HG03135 (cell line): ENCODE measurements around the gene TRAF7.

Experiments used
- ATAC-seq: cut with Tn5 transposase; IDR thresholded peaks from one replicate; pipeline ENCODE4 v1.9.1; 2021; ENCODE audit warnings: mild to moderate bottlenecking, moderate library complexity; ENCODE audit not compliant: unreplicated experiment

Gene TRAF7

DNA sequence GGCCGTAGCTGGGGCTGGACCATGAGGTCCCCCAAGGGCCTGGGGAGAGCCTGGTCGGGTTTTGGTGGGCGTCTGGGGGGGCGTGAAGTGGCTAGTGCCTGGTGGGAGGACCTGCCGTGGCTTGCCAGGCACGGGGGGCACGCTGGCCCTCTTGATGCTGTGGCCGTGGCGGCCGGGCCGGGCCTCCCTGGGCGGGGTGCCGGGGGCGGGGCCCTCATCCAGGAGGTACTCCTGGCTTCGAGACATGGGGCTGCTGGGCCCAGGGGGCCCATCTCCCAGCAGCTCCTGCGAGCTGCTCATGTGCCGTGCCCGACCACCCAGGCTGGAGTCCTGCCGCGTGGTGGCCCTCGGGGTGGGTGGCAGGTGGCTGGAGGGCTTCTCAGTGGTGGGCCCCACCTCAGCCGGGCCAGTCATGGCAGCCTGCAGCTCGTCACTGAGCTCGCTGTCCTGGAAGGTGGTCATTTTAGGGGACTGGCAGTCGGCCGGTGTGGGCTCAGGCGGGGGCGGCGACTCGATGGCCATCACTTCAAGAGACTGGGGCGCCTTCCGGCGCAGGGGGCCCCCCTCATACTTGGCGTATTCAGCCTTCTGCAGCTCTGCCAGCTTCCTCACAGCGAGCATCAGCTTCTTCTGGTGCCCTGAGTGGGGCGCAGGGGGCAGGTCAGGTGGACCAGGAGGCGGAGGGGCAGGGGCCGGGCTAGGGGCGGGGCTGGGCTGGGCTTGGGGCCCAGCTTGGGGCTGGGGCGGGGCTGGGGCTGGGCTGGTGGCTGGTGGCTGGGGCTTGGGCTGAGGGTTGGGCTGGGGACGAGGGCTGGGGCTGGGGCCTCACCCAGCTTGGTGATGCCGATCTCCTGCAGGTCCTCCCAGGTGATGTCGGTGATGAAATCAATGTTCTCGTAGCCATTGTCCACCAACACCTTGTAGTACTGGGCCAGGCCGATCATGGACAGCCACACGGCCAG, 25.7 kb downstream of the TRAF7 start:
- ATAC-seq = no peak

DNA sequence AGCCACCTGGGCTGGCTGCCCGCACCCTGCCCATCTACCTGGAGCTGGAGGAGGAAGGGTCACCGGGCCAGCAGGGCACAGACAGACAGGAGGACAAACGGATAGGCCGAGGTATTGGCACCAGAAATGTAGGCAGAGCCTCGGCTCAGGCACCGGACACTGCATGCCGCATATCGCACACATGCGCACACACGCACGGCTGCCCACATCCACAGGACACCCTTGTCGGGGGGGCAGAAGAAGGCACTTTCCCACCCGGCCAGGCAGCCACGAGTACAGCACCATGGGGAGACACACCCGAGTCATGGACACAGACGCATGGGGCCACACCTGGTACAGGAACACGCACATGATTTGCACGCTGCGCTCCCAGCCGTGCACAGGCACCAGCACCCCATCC, 26.4 kb downstream of the TRAF7 start:
- no peak for ATAC-seq

DNA sequence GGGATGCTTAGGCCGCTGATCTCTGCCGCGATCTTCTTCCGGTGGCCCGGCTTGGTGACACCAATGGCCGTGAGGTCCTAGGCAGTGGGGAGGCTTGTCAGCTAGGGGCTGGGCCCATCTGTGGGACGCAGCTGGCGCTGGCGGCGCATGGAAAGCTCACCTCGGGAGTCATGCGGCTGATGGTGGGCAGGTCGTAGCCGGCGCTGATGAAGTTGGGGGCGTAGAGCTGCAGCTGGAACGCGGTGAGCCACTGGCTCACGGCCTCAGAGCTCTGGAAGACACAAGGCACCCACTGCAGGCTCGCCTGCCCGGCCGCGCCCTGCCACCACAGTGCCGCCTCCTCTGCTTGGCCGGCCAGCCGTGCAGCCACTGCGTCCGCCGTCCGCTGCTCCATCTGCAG, 28.1 kb downstream of the TRAF7 start:
- no peak for ATAC-seq

DNA sequence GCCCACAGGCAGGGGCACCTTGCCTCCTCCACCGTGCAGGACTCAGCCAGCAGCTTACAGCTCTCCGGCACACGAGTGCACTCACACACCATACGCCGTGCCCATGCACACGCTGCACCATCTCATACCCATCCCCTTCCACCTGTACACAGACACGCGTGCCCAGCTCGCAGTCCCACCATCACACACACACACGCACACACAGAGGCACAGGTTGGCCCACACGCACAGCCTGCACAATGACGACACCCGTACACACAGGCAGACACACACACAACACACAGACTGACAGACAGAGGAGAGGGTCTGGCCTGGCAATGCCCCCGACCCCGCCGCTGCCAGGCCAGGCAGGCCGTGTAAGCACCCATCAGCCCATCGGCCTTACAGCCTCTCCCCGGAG, 28.8 kb downstream of the TRAF7 start:
- ATAC-seq = no peak

DNA sequence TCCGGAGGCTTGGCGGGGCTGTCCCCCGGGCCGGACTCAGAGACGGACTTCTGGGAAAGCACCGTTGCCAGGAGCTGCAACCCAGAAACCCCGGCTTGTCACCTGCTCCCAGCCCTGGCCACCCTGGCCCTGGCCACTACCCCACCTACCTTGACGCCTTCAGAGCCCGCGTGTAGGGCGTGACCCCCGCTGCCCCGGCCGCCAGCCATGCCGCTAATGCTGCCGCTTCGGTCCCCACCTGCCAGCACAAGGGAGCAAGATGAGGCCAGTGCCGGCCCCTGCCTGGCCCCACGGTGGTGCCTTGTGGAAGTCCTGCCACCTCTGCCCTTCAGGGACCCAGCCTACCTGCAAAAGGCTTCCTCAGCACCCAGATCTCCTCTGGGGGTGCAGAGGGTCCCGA, 29.4 kb downstream of the TRAF7 start:
- no peak for ATAC-seq

DNA sequence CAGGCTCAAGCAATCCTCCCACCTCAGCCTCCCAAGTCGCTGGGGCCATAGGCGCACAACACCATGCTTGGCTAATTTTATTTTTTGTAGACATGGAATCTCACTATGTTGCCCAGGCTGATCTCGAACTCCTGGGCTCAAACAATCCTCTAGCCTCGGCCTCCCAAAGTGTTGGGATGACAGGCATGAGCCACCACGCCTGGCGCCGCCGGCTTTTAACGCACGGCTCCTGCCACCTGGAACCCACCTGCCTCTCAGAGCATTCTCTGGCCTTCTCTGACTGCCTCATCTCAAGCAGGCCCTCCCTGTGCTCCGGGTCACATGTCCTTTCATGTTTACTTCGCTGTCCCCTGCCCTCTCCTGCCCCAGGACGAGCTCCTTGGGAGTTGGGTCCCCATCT, 30.5 kb downstream of the TRAF7 start:
- ATAC-seq = no peak

DNA sequence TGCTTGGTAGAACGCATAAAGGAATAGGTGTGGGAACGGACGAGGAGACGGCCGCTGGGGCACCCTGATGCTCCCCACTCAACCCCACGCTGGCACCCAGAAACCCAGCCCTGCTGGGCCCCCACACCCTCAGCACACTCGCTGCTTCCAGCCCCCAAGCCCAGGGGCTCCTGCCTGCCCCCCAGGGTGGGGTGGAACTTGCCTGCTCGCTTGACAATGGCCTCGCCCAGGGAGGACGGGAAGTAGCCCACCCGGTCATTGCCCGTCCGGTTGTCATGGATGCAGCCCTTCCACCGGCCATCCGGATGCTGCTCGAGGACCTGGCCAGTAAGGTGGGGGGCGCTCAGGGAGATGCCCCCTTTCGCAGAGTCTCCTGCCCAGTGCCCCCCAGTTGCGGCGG, 30.9 kb downstream of the TRAF7 start:
- ATAC-seq = no peak

DNA sequence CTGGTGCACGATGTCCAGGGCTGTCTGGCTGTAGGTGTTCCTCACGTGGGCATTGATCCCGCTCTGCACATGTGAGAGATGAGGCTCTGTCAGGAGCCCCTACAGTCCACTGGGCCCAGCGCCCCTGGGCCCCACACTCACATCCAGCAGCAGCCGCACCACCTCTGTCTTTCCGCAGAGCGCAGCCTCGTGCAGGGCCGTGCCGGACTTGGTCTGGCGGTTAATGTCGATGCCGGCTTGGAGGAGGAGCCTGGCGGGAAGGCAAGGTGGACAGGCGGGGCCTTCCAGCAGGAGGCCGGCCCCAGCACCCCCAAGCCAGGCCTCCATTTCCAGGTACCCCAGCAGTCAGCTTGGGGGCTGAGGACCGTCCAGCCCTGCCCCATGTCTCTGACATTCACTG, 31.6 kb downstream of the TRAF7 start:
- ATAC-seq = no peak

DNA sequence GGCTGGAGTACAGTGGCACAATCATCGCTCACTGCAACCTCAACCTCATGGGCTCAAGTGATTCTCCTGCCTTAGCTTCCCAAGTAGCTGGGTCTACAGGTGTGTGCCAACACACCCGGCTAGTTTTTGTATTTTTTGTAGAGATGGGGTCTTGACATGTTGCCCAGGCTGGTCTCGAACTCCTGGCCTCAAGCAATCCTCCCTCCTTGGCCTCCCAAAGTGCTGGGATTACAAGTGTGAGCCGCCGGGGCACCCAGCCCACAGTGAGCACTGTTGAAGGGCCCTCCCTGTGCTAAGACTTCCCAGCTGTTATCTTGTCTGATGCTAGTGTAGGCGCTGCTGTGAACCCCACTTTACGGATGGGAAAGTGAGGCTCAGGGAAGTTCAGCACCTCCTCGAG, 32.8 kb downstream of the TRAF7 start:
- ATAC-seq = no peak

DNA sequence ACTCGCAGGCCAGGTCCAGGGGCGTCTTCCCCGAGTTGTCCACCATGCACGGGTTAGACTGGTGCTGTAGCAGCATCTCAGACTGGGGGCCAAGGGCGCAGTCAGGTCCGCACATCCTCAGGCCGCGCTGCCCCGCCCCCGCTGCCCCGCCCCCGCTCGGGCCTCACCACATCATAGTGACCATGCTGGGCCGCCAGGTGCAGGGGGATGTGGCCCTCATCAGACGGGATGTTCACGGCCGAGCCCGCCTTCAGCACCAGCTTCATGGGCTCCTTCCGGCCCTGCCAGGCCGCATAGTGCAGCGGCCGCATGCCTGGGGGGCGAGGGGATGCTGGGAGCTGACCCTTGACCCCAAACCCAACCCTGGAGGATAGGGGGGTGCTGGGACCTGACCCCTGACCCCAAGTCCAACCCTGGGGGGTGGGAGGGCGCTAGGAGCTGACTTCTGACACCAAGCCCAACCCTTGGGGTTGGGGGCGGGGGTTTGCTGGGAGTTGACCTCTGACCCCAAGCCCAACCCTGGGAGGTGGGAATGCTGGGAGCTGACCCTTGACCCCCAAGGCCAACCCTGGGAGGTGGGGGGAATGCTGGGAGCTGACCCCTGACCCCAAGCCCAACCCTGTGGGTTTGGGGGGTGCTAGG, 33.8 kb downstream of the TRAF7 start:
- ATAC-seq = no peak

DNA sequence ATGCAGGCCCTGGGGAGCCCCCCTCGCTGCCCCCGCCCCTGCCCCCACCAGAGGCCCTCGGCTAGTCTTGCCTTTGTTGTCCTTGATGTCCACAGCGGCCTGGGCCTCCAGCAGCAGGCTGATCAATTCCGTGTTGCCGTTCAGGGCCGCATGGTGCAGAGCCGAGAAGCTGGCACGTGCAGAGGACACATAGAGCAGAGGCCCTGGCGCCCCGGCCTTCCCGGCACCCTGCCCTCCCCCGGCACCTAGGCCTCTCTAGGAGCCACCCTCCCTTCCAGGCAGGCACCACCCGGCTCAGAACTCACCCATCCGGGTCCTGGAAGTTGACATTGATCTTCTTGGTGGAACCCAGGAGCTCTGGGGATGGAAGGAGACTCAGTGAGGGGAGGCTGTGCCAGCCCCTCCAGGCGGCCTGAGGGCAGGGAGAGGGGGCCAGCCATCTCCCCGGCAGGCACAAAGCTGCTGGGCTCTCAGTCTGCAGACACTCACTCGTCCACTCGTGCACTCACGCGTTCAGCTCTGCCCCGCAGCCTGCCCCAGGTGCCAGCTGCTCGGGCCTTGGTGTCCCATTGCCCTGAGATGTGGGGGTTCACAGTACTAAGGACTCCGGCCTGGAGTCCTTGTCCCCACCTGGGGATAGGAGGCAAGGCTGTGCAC, 34.5 kb downstream of the TRAF7 start:
- ATAC-seq = no peak

DNA sequence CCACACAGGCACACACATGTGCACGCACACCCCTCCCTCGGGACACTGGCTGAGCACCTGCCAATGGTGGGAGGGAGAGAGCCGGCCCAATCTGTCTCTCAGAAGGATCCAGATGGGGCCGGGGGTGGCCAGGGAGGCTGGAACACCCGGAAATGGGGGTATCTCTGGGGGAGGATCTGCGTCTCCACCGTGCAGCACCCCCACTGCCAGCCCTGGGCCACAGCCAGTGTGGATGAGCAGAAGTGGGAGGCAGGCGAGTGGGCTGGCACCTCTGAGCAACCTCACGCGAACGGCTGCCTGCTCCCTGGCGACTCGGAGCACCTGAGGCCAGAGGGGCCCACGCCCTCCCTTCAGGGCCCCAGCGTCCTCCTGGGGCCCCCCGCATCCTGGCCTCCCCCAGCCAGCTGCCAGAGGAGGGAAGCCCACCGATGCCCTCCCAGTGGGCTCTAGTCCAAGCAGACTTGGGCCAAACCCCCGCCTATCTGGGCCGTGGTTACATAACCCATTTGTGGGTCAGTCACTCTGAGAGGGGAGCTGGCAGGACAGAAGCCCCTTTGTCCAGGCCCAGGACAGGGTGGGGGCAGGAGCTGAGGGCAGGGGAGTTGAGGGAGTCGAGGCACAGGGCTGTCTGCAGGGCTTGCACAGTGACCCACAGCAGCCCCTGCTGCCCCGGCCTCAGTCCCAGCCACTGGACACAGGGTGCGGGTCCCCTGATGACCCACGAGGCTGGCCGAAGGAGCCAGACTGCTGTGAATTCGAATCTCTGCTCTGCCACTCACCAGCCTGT, 35.3 kb downstream of the TRAF7 start:
- no peak for ATAC-seq

DNA sequence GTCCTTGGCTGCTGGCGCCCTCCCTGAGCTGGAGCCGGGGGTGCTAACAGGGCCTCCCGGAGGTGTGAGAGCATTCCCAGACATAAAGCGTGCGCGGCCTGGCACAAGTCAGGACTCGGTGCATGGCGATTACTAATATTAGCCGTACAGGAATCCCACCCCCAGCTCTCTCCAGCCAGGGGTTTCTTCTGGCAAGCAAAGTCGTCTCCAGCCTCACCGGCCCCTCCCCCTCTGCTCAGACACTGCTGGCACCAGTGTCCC, 35.8 kb downstream of the TRAF7 start:
- ATAC-seq = no peak

DNA sequence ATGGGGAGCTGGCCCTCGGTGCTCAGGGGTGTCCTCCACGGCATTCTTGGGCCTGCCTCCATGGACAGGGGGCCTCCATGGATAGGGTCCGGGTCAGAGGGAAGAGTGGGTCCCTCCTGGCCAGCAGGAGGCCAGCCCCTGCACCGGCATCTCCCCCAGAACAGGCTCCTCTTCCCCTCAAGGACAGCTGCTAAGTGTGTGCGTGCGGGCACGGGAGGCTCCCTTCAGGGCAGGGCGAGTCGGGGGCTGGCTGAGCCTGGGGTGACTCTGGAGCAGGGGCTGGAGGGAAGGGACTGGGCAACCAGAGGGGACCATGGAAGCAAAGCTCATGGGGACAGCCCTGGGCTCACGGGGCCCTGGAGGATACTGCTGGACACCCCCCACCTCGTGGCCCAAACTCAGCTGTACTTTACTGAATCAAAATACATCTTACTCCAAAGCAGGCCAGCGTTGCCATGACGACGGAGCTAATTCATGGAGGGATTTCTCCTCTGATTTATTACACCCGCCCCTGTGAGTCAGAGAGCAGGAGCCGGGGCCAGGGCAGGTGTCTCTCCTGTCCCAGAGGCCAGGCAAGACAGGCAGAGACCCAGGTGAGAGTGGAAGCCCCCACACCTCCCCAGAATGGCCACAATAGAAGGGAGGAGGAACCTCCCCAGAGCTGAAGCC, 38.7 kb downstream of the TRAF7 start:
- no peak for ATAC-seq

DNA sequence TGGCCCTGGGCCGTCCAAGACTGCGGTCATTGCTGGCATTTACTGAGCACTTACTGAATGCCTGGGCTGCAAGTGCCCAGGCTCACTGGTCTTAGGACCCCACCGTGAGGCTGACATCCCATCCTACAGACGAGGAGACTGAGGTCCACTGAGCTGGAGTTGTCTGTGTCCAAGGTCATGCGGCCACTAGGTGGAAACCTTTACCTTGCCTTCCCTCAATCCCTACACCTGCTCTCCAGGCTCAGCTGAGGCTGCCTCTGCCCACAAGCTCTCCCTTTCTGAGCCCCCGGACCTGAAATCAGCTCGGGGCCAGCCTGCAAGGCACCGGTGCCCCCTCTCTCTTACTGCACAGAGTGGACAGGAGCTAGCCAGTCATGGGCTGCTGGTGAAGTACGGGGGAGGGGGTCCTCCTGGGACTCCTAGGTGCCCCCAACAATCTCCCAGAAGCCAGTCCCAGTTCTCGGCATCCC, 39.3 kb downstream of the TRAF7 start:
- no peak for ATAC-seq

DNA sequence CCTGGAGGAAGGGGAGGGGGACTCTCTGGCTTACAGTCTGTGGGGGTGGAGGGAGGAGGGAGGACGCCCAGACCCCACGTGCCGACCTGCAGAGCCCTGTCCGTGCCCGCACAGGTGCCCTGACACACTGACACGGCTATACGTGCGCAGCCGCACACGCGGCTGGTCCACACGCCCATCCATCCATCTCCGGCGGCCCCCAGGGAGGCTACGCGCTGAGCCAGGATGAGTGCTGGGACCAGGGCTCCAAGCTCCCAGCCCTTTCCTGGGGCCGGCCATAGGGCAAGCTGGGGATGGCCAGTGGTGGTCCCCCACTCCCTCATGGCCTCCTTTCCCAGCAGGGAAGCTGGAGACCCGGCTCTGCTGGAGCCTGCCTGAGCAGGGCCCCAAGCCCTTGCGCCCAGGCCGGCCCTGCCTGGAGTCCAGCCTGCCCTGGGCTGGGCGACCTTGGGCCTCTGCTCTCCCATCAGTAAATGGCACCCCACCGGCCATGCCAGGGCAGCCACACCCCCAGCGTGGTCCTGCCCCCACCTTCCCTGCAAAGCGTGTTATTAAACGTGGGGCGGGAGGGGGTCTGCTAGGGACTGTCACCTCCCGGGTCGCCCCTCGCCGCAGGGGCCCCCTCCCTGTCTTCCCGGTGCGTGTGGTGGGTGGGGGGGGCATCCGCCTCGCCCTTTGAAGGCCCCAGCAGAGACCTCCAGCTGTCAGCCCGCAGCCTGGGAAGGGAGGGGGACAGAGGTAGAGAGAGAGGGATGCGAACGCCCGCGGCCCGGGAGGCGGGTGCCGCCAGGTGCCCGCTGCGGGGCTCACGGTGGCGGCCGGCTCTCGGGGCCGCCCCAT, 40.0 kb downstream of the TRAF7 start:
- no peak for ATAC-seq

DNA sequence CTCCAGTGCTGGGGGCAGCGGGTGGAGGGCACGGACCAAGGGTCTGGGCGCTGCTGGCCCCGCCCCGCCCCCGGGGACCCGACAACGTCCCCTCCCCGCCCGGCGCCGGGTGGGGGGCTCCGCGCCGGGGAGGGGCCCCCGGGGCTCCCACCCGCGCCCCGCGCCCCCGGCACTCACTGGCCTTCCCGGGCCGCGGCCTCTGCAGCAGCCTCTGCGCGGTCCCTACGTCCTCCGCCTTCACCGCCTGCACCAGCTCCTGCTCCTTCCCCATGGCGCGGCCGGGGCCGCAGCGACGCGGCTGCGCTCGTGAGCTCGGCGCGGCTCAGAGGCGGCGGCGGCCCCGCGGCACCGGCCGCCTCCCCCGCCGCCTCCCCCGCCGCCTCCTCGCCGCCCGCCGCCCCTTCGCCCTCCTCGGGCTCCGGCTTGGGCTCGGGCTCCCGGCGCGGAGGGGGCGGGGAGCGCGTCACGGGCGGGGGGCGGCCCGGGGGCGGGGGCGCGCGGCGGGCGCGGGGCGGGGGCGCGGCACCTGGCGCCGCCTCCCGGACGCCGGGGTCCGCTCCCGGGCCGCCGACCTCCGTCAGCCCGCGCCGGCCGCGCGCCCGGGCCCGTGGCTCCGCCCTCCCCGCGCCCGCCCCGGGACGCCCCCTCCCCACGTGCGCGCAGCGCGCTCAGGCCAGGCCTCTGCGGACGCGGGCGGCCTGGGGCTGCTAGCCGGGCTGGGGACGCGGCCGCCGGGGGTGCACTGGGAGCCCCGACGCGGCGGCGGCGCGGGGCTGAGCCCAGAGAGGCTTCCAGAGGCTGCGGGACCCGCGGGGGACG, 40.8 kb downstream of the TRAF7 start, which contains the start of gene CASKIN1:
Gene CASKIN1, minus strand, starts transcription at position 444 of the 819 bp plus-strand sequence. Its CDS starts 173 bp downstream, at position 271.
- no peak for ATAC-seq

DNA sequence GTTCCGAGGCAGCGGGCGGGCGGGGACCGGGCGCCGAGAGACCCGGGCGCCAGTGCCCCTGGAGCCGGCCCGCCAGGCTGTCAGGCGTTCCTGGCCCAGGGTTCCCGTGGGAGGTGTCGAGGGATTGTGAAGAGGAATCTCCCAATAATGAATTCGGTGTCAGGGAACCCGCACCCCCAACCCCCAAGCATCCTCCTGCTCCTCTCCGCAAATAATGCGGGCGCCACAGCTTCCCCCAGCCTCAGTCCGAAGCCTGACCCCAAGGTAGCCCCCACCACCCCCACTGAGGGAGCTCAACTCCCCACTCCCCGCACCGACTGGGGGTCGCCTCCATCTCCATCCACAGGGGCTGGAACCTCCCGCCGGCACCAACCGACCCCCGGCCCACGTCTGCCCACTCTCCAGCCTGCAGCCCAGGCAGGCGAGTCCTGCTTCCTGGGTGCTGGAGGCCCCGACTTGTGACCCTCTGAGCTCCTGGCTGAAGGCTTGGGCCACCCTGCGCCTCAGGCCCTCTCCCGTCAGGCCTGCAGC, 41.5 kb downstream of the TRAF7 start:
- ATAC-seq = no peak

DNA sequence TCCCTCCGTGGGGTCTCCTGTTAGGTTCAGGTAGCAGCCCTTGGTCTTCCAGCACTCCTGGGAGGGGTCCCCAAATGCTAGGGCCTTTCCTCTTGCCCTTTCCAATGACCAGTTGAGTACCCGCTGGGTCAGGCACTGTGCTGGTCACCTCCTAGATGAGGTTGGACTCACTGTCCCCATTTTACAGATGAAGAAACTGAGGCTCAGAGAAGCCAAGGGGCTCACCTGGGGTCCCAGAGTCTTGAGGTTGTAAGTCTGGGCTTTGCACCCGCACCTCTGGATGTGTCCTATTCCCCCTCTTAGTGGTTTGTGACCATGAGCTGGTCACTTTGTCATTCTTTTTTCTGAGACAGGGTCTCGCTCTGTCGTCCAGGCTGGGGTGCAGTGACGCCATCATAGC, 42.2 kb downstream of the TRAF7 start:
- ATAC-seq = no peak
